H1 (cell line): ENCODE results near the gene CD96. TPM values are rescaled to one million over a fixed set of nuclear protein-coding genes. Genes with fewer than 3 reads are reported as not detected.

Experiments used
- CTCF ChIP-seq, 3 experiments: IDR thresholded peaks; 1 replicate in 2 of 3; 2 replicates in 1 of 3; pipeline versions ENCODE4 v1.5.1 to v1.6.1; 2011; ENCODE audit warnings: low read length in 3 of 3, mild to moderate bottlenecking in 3 of 3, inconsistent platforms in 2 of 3, low read depth in 1 of 3, moderate library complexity in 1 of 3; ENCODE audit not compliant: insufficient read depth in 1 of 3; ENCODE audit errors: control extremely low read depth in 1 of 3
- EZH2 ChIP-seq: fragments of 200-600 bp; sonication (generic); IDR thresholded peaks from 2 replicates; pipeline ENCODE4 v1.7.1; 2012; ENCODE audit warnings: low read depth, mild to moderate bottlenecking, moderate library complexity, low read length, inconsistent platforms; ENCODE audit not compliant: severe bottlenecking
- PHF8 ChIP-seq: fragments of 200-600 bp; sonication (generic); conservative IDR thresholded peaks from 2 replicates; pipeline ENCODE4 v1.7.1; 2012; ENCODE audit warnings: low read depth, mild to moderate bottlenecking, inconsistent platforms, low read length, moderate library complexity
- POLR2AphosphoS5 ChIP-seq: IDR thresholded peaks from 2 replicates; pipeline ENCODE4 v1.6.1; 2011; ENCODE audit warnings: low read depth, low read length
- RAD21 ChIP-seq, 2 experiments: IDR thresholded peaks in 1 of 2; conservative IDR thresholded peaks in 1 of 2; 2 replicates each; pipeline ENCODE4 v1.6.1; 2011; ENCODE audit warnings: low read depth in 2 of 2, low read length in 2 of 2, improper control_type of control experiment in 1 of 2, inconsistent platforms in 1 of 2, mild to moderate bottlenecking in 1 of 2, moderate library complexity in 1 of 2
- SIX5 ChIP-seq: IDR thresholded peaks from 2 replicates; pipeline ENCODE4 v1.6.1; 2011; ENCODE audit warnings: mild to moderate bottlenecking, low read depth, low read length
- polyA plus RNA-seq, 7 experiments: library from polyadenylated mRNA; depleted of rRNA in 3 of 7; stranded (reverse) in 5 of 7; unstranded in 2 of 7; fragments of >200 nt in 5 of 7; fragments of 200-250 nt in 2 of 7; gene quantifications; 1 replicate in 5 of 7; 2 replicates in 1 of 7; 4 replicates in 1 of 7; pipeline versions ENCODE4 v1.2.1 to v1.2.3, GENCODE V29; 2011 to 2013; ENCODE audit warnings: missing spikeins in 2 of 7, mixed read lengths in 2 of 7
- total RNA-seq: library from RNA; stranded (reverse); fragmentation: NEBNext Ultra II Directional; extraction: Animal tissue kit (Norgen Biotek cat#: 25700); gene quantifications from 2 replicates; pipeline ENCODE4 v1.2.1, GENCODE V29; 2021

CD96 gene
- total and polyA plus RNA-seq, 2 of the 8 experiments (the other 6 are each of a cell fraction or from before 2014, with no cell fraction given) = not detected

- no peak for TF ChIP-seq PHF8
- peak; percentile 84 to 97 (median 92) for TF ChIP-seq CTCF (IDR thresholded peaks at IDR 0.05; ENCODE audit: control extremely low read depth in 1 of 3, insufficient read depth in 1 of 3, low read depth in 1 of 3, low read length in 3 of 3)
- no peak for TF ChIP-seq POLR2AphosphoS5
- TF ChIP-seq EZH2 = no peak
- peak; percentile 70 to 74 for TF ChIP-seq RAD21 (IDR thresholded peaks at IDR 0.05 in 1 of 2, conservative IDR thresholded peaks at IDR 0.05 in 1 of 2; ENCODE audit: low read depth in 2 of 2, low read length in 2 of 2)
- no peak for TF ChIP-seq SIX5
Observed at GRCh38 chr3:111621535-111621934, 79.5 kb downstream of the CD96 start (continued).
